Neuronal stem cell (in vitro differentiated cells): ENCODE results near the gene DNAJC27.

Experiments used
- DNase-seq: peaks from one replicate; pipeline ENCODE4 v3.0.0-alpha.2; 2013; ENCODE audit warnings: low spot score
- H2AFZ ChIP-seq: one replicate; pipeline ENCODE4 v1.6.1; 2013; ENCODE audit warnings: mild to moderate bottlenecking, low read length, inconsistent platforms
- H2AK5ac ChIP-seq: 2 replicates; pipeline ENCODE4 v1.6.1; 2013; ENCODE audit warnings: low read depth, mild to moderate bottlenecking, inconsistent platforms, low read length, moderate library complexity, mixed read lengths
- H2BK120ac ChIP-seq: 2 replicates; pipeline ENCODE4 v1.6.1; 2013; ENCODE audit warnings: low read depth, mild to moderate bottlenecking, inconsistent platforms, low read length, moderate library complexity, mixed read lengths
- H2BK12ac ChIP-seq: one replicate; pipeline ENCODE4 v1.6.1; 2013; ENCODE audit warnings: low read length, inconsistent platforms
- H2BK15ac ChIP-seq: 2 replicates; pipeline ENCODE4 v1.6.1; 2013; ENCODE audit warnings: mild to moderate bottlenecking, low read length, inconsistent platforms, mixed read lengths
- H2BK5ac ChIP-seq: one replicate; pipeline ENCODE4 v1.6.1; 2013; ENCODE audit warnings: inconsistent platforms, mild to moderate bottlenecking, low read length, moderate library complexity
- H3K14ac ChIP-seq: one replicate; pipeline ENCODE4 v1.6.1; 2013; ENCODE audit warnings: low read length, inconsistent platforms
- H3K18ac ChIP-seq: 2 replicates; pipeline ENCODE4 v1.6.1; 2013; ENCODE audit warnings: low read length, inconsistent platforms
- H3K23ac ChIP-seq: 2 replicates; pipeline ENCODE4 v1.6.1; 2013; ENCODE audit warnings: low read depth, mild to moderate bottlenecking, mixed read lengths, low read length, inconsistent platforms; ENCODE audit not compliant: poor library complexity
- H3K27ac ChIP-seq: replicated peaks from 3 replicates; pipeline ENCODE4 v1.5.1; 2013; ENCODE audit warnings: low read length, inconsistent platforms
- H3K27me3 ChIP-seq, 3 experiments: 2 replicates each; pipeline ENCODE4 v1.6.1; 2013; ENCODE audit warnings: low read length in 3 of 3, mild to moderate bottlenecking in 2 of 3, inconsistent platforms in 1 of 3, low read depth in 1 of 3, mixed read lengths in 1 of 3, moderate library complexity in 1 of 3; ENCODE audit not compliant: control insufficient read depth in 3 of 3, insufficient read depth in 3 of 3
- H3K36me3 ChIP-seq, 2 donors: replicated peaks in 1 of 2; 2 replicates each; pipeline ENCODE4 v1.6.1; 2013; ENCODE audit warnings: low read length in 2 of 2; ENCODE audit not compliant: control insufficient read depth in 2 of 2, insufficient read depth in 2 of 2
- H3K4ac ChIP-seq: 2 replicates; pipeline ENCODE4 v1.6.1; 2013; ENCODE audit warnings: inconsistent platforms, mild to moderate bottlenecking, low read length, moderate library complexity
- H3K4me1 ChIP-seq, 2 donors: 1 replicate in 1 of 2; 2 replicates in 1 of 2; pipeline ENCODE4 v1.6.1; 2013; ENCODE audit warnings: low read length in 2 of 2, low read depth in 1 of 2; ENCODE audit not compliant: control insufficient read depth in 2 of 2, insufficient read depth in 1 of 2
- H3K4me2 ChIP-seq: one replicate; pipeline ENCODE4 v1.6.1; 2013; ENCODE audit warnings: mild to moderate bottlenecking, low read length, inconsistent platforms; ENCODE audit not compliant: insufficient read depth, poor library complexity, severe bottlenecking
- H3K4me3 ChIP-seq, 2 donors: 2 replicates each; pipeline ENCODE4 v1.5.1; 2013; ENCODE audit warnings: low read length in 2 of 2, mild to moderate bottlenecking in 2 of 2, inconsistent platforms in 1 of 2, moderate library complexity in 1 of 2
- H3K79me1 ChIP-seq: one replicate; pipeline ENCODE4 v1.6.1; 2013; ENCODE audit warnings: low read depth, mild to moderate bottlenecking, inconsistent platforms, low read length, moderate library complexity
- H3K9ac ChIP-seq: one replicate; pipeline ENCODE4 v1.6.1; 2013; ENCODE audit warnings: mild to moderate bottlenecking, low read depth, low read length, inconsistent platforms; ENCODE audit not compliant: poor library complexity
- H3K9me3 ChIP-seq, 2 donors: replicated peaks in 1 of 2; 2 replicates each; pipeline versions ENCODE3 to v1.6.1; 2013; ENCODE audit warnings: low read length in 2 of 2, mild to moderate bottlenecking in 2 of 2, inconsistent platforms in 1 of 2, low read depth in 1 of 2, mixed read lengths in 1 of 2, moderate library complexity in 1 of 2; ENCODE audit not compliant: control insufficient read depth in 2 of 2, insufficient read depth in 1 of 2
- H4K8ac ChIP-seq: one replicate; pipeline ENCODE4 v1.6.1; 2013; ENCODE audit warnings: low read depth, mild to moderate bottlenecking, inconsistent platforms, low read length, moderate library complexity
- H4K91ac ChIP-seq: one replicate; pipeline ENCODE4 v1.6.1; 2013; ENCODE audit warnings: low read length, low read depth, mild to moderate bottlenecking, inconsistent platforms; ENCODE audit not compliant: poor library complexity
- WGBS, 2 donors: extraction: QIAGEN DNeasy Blood & Tissue Kit; methylation state at CpG; one replicate each; pipeline ENCODE4 v1.1.7; 2013; ENCODE audit warnings: missing lambda C conversion rate in 2 of 2, mixed read lengths in 1 of 2; ENCODE audit not compliant: insufficient read length in 2 of 2, insufficient replicate concordance in 1 of 2; ENCODE audit errors: extremely low coverage in 2 of 2; 5-methylcytosine and 5-hydroxymethylcytosine counted together

The DNAJC27 gene

GRCh38 chr2:24947561-24948157 is 24.1 kb downstream of the DNAJC27 start:
- H3K36me3 ChIP-seq, result peaks cover 17 to 64% of the 10 kb centered on the region in 2 donors
- no peak overlapping the region for H3K27ac ChIP-seq
- H3K18ac ChIP-seq, result no peak overlapping the region
- no peaks in the 10 kb centered on the region for H3K79me1 ChIP-seq
- H2BK15ac ChIP-seq, result no peak overlapping the region
- H4K8ac ChIP-seq, result no peak overlapping the region
- no peak overlapping the region for H3K9ac ChIP-seq
- H3K4ac ChIP-seq, result no peak overlapping the region
- H2AK5ac ChIP-seq, result no peak overlapping the region
- no peak overlapping the region for H2BK5ac ChIP-seq
- no peaks in the 10 kb centered on the region for H3K27me3 ChIP-seq
- H3K4me1 ChIP-seq, result no peaks in the 10 kb centered on the region
- H4K91ac ChIP-seq, result no peak overlapping the region
- no peak overlapping the region for H3K4me2 ChIP-seq
- no peak overlapping the region for H2AFZ ChIP-seq
- H3K14ac ChIP-seq, result no peak overlapping the region
- H2BK120ac ChIP-seq, result no peak overlapping the region
- WGBS, 2 donors, result no CpG with 5 or more reads among the region's 3 CpGs
- no peak overlapping the region for H2BK12ac ChIP-seq
- DNase-seq, result no peak
- no peaks in the 10 kb centered on the region for H3K9me3 ChIP-seq
- no peak overlapping the region for H3K23ac ChIP-seq
- no peak overlapping the region for H3K4me3 ChIP-seq

DNA sequence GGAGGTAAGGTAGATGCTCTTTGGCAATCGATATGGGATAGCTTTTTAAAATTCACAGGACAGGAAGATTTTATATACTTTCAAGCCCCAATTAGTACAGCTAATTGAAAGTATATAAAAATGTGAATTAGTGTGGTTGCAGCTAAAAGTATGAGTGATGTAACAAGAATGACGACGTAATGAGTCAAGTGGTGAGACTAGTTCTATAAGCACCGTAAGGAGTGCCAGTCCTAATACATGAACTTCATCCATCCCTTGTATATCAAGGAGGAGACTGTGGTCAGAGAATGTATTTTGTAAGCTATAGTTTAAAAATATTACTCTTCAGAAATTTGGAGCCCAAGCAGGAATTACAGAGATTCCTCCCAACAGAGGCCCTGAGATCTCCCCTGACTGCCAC is 25.8 kb downstream of the DNAJC27 start:
- Histone ChIP-seq H2BK5ac (no peak overlapping the region), H3K23ac (no peak overlapping the region), H3K27ac (no peak overlapping the region), H3K9me3 (no peaks in the 10 kb centered on the region), H3K27me3 (no peaks in the 10 kb centered on the region), H2AK5ac (no peak overlapping the region), H2AFZ (no peak overlapping the region), H2BK15ac (no peak overlapping the region), H2BK120ac (no peak overlapping the region), H3K79me1 (no peaks in the 10 kb centered on the region), H2BK12ac (no peak overlapping the region), H3K4me3 (no peak overlapping the region), H3K36me3 (peaks cover 15 to 47% of the 10 kb centered on the region in 2 donors), H3K4me1 (no peaks in the 10 kb centered on the region), H3K14ac (no peak overlapping the region), H3K9ac (no peak overlapping the region), H4K91ac (no peak overlapping the region), H4K8ac (no peak overlapping the region), H3K4me2 (no peak overlapping the region), H3K4ac (no peak overlapping the region), H3K18ac (no peak overlapping the region)
- no peak for DNase-seq
- 100% methylated on average over 2 of the region's 4 CpGs; no CpG with 5 or more reads in 1 of the 2 donors for WGBS, 2 donors

GRCh38 chr2:24943427-24944053 is 28.2 kb downstream of the DNAJC27 start:
- no peaks in the 10 kb centered on the region for H3K9me3 ChIP-seq
- no peak overlapping the region for H3K4ac ChIP-seq
- no peaks in the 10 kb centered on the region for H3K27me3 ChIP-seq
- no peaks in the 10 kb centered on the region for H3K79me1 ChIP-seq
- no peaks in the 10 kb centered on the region for H3K4me1 ChIP-seq
- no peak overlapping the region for H2BK5ac ChIP-seq
- H2BK120ac ChIP-seq, result no peak overlapping the region
- no peak overlapping the region for H3K9ac ChIP-seq
- H2AFZ ChIP-seq, result no peak overlapping the region
- H3K4me2 ChIP-seq, result no peak overlapping the region
- H3K27ac ChIP-seq, result no peak overlapping the region
- no peak overlapping the region for H3K23ac ChIP-seq
- H4K8ac ChIP-seq, result no peak overlapping the region
- no peak overlapping the region for H3K4me3 ChIP-seq
- no peak for DNase-seq
- no peak overlapping the region for H2BK12ac ChIP-seq
- H4K91ac ChIP-seq, result no peak overlapping the region
- H3K36me3 ChIP-seq, result peaks cover 12 to 38% of the 10 kb centered on the region in 2 donors
- no peak overlapping the region for H3K18ac ChIP-seq
- no peak overlapping the region for H3K14ac ChIP-seq
- WGBS, 2 donors, result no CpG with 5 or more reads among the region's 7 CpGs
- H2BK15ac ChIP-seq, result no peak overlapping the region
- no peak overlapping the region for H2AK5ac ChIP-seq

DNA sequence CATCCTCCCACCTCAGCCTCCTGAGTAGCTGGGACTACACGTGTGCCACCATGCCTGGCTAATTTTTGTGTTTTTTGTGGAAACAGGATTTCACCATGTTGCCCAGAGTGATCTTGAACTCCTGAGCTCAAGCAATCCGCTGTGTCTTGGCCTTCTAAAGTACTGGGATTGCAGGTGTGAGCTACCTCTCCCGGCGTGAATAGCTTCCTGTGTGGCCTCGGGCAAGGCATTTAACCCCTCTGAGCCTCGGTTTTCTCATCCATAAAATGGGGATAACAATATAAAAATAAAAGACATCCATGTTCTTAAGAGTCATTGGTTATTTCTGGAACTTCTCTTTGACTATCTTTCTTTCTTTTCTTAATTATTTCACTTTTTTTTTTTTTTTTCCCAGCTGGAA is 32.4 kb downstream of the DNAJC27 start:
- no peak overlapping the region for H2AFZ ChIP-seq
- H3K9ac ChIP-seq, result no peak overlapping the region
- H3K79me1 ChIP-seq, result no peaks in the 10 kb centered on the region
- H4K8ac ChIP-seq, result no peak overlapping the region
- H2AK5ac ChIP-seq, result no peak overlapping the region
- no peak overlapping the region for H4K91ac ChIP-seq
- H3K4ac ChIP-seq, result no peak overlapping the region
- no peaks in the 10 kb centered on the region for H3K9me3 ChIP-seq
- H2BK5ac ChIP-seq, result no peak overlapping the region
- H3K27ac ChIP-seq, result no peak overlapping the region
- no peaks in the 10 kb centered on the region for H3K4me1 ChIP-seq
- no peak overlapping the region for H3K23ac ChIP-seq
- H3K4me2 ChIP-seq, result no peak overlapping the region
- H3K4me3 ChIP-seq, result no peak overlapping the region
- no peak overlapping the region for H3K18ac ChIP-seq
- DNase-seq, result no peak
- no peaks in the 10 kb centered on the region for H3K27me3 ChIP-seq
- H3K36me3 ChIP-seq, result peaks cover 0 to 6% of the 10 kb centered on the region in 2 donors
- H3K14ac ChIP-seq, result no peak overlapping the region
- no CpG with 5 or more reads among the region's 6 CpGs for WGBS, 2 donors
- no peak overlapping the region for H2BK120ac ChIP-seq
- no peak overlapping the region for H2BK12ac ChIP-seq
- H2BK15ac ChIP-seq, result no peak overlapping the region
